LNCAP (cell line): ENCODE results near the gene RUNX2.

Experiments used
- TF ChIP-seq, protein P1 (sequence below): fragments of 450-650 bp; IDR thresholded peaks from 2 replicates; pipeline ENCODE4 v1.5.1; 2017; ENCODE audit warnings: mild to moderate bottlenecking

Gene RUNX2

DNA sequence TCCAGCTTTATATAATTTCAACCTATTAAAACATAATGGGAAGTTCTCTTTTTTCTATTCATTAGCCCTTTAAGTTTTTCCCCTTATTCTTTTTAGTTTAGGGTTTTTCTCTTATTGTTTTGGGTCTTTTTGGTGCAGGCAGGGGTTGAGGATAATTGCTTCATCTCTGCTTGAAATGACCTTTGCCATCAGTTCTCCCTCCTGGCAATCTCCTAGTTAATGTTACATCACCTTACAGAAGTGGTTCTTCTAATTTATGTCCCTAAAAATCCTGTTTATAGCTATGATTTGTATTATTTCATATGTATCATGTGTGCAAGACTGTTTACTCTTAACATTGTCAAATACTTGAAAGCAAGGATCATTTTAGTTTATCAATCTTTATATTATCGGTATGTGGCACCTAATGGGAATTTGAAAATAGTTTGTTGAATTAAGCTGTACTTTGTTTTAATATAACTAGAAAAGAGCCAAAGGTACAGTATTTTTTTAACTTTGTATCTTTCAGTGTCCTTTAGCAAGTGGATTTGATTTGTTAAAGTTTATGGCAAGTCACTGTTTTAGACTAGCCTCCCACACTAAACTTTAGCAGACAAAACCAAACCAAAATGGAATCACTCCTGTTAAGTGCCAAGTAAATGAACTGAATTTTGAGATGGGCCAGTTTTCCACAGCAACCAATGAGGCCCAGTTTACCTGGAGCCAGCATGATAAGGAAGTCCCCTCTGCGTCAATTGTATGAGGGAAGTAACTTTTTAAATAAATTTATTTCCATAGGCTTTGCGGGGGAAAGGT, 26.6 kb upstream of the RUNX2 start:
- TF ChIP-seq, protein P1, sequence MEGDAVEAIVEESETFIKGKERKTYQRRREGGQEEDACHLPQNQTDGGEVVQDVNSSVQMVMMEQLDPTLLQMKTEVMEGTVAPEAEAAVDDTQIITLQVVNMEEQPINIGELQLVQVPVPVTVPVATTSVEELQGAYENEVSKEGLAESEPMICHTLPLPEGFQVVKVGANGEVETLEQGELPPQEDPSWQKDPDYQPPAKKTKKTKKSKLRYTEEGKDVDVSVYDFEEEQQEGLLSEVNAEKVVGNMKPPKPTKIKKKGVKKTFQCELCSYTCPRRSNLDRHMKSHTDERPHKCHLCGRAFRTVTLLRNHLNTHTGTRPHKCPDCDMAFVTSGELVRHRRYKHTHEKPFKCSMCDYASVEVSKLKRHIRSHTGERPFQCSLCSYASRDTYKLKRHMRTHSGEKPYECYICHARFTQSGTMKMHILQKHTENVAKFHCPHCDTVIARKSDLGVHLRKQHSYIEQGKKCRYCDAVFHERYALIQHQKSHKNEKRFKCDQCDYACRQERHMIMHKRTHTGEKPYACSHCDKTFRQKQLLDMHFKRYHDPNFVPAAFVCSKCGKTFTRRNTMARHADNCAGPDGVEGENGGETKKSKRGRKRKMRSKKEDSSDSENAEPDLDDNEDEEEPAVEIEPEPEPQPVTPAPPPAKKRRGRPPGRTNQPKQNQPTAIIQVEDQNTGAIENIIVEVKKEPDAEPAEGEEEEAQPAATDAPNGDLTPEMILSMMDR, result no peak

DNA sequence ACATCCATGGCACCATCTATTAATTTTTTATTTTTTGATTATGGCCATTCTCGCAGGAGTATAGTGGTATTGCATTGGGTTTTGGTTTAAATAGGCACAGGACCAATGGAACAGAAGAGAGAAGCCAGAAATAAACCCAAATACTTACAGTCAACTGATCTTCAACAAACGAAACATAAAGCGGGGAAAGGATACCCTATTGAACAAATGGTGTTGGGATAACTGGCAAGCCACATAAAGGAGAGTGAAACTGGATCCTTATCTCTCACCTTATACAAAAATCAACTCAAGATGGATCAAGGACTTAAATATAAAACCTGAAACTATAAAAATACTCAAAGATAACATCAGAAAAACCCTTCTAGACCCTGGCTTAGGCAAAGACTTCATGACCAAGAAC, 25.3 kb upstream of the RUNX2 start:
- TF ChIP-seq, protein P1, result no peak

DNA sequence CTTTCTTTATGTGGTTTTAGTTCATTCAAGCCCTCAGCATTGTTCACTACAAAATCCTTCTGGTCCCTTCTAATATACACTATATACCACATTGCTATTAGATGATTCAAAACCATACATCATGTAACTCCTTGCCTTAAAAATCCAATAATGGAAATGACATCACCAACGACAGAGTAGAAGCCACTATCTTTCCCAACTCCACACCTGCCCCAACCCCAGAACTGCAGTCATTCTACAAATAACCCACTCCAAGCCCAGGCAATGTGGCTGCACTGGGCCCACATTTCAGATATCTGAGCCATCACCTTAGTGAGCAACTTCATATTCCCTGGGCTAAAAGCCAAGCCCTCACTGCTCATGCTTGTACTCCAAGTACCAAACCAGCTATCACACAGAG, 22.6 kb upstream of the RUNX2 start:
- TF ChIP-seq, protein P1, result no peak

DNA sequence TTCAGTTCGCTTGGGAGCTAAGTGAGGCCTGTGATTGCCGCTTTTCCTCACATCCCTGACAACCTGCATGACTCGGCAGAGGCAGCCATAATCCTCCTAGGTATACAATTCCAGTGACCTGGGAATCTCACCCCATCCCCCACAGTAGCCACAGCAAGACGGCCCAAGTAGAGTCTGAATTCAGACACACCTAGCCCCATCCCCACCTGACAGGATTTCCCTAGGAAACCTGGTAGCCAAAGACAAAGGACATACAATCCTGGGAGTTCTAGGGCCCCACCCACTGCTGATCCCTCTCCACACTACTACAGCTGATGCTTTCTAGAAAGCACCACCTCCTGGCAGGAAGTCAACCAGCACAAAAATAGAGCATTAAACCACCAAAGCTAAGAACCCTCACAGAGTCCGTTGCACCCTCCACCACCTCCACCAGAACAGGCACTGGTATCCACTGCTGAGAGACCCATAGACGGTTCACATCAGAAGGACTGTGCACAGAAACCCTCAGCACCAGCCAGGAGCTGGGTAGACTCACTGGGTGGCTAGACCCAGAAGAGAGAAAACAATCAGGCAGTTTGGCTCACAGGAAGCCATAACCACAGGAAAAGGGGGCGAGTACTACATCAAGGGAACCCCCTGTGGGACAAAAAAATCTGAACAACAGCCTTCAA, 17.9 kb upstream of the RUNX2 start:
- TF ChIP-seq, protein P1, result no peak

DNA sequence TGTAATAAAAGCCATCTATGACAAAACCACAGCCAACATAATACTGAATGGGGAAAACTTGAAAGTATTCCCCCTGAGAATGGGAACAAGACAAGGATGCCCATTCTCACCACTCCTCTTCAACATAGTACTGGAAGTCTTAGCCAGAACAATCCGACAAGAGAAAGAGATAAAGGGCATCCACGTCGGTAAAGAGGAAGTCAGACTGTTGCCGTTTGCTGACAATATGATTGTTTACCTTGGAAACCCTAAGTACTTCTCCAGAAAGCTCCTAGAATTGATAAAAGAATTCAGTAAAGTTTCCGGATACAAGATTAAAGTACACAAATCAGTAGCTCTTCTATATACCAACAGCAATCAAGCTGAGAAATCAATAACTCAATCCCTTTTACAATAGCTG, 14.0 kb upstream of the RUNX2 start:
- TF ChIP-seq, protein P1, result no peak

DNA sequence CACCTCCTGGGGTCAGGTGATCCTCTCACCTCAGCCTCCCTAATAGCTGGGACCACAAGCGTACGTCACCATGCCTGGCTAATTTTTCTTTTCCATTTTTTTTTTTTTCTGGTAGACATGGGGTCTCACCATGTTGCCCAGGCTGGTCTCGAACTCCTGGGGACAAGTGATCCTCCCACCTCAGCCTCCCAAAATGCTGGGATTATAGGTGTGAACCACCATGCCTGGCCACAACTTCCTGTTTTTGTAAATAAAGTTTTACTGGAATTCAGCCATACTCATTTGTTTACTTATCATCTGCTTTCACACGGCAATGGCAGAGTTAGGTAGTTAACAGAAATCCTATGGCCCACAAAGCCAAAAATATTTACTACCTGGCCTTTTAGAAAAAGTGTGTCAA, 7.8 kb upstream of the RUNX2 start:
- TF ChIP-seq, protein P1, result no peak

DNA sequence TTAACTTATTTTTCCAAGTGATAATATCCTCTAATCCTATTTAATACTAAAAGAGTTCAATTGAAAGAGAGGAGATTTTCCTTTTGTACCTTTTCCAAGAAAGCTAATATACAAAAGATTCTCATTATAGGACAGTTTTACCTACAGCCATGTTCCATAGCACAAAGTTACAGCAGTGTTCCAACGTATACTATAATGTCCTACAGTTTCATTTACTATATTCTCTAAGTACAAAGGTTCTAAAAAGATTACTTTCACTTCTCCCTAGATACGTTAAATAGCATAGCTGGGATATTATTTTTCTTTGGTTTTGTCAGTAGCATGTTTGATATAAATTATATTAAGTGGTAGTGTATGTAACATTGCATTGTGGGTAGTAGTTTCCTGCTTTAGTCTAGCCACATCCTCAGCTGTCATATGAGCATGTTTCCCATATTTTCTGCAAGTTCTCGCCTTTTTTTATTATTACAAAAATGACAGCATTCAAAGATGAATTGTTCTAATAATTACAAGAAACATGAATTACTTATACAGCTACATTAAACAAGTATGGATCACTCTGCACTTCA, 4.4 kb upstream of the RUNX2 start:
- TF ChIP-seq, protein P1, result no peak
